ENCODE results near the gene PYDC1. TPM values are rescaled to one million over a fixed set of nuclear protein-coding genes. Genes with fewer than 3 reads are reported as not detected.

Gene PYDC1
- total and polyA plus RNA-seq, 2 of the 13 experiments (the other 11 are each of a cell fraction or from before 2014, with no cell fraction given) = not detected

GRCh38 chr16:31243734-31244670 lies 27.1 kb upstream of the PYDC1 start:
- TF ChIP-seq SMC3 (IDR thresholded peaks at IDR 0.05; ENCODE audit: low read length) (no peak), REPIN1 (CRISPR knock-in tag; IDR thresholded peaks at IDR 0.05; ENCODE audit: borderline replicate concordance, low read depth) (no peak), ZSCAN29 (CRISPR knock-in tag; conservative IDR thresholded peaks at IDR 0.05) (no peak), BRF2 (CRISPR knock-in tag; IDR thresholded peaks at IDR 0.05) (no peak)

GRCh38 chr16:31242206-31242605 lies 25.3 kb upstream of the PYDC1 start:
- no peaks in the 10 kb centered on the region for H3K4me1 ChIP-seq (ENCODE audit: insufficient read depth, low read length)
- intact Hi-C loops (cut with micrococcal nuclease; ENCODE audit: unreplicated experiment) = no loop called here
- H3K9me3 ChIP-seq (ENCODE audit: low read length) = no peaks in the 10 kb centered on the region
- ChIA-PET POLR2A (no interaction called here), CTCF (ENCODE audit: low intra/inter-chr PET ratio, low total read pairs) (no interaction called here)
- no peak overlapping the region for H3K9ac ChIP-seq (ENCODE audit: insufficient read depth, low read depth, low read length)
- no peaks in the 10 kb centered on the region for H3K79me2 ChIP-seq (ENCODE audit: insufficient read depth, low read length)
- H3K4me3 ChIP-seq (replicated peaks in 1 of 3; ENCODE audit: insufficient read depth in 1 of 3, low read depth in 2 of 3, low read length in 3 of 3) = no peak overlapping the region
- no peak for ATAC-seq
- FAIRE-seq = no peak
- TF ChIP-seq ADNP (CRISPR knock-in tag; IDR thresholded peaks at IDR 0.05) = no peak
- no peak for TF ChIP-seq ZNF775 (CRISPR knock-in tag; IDR thresholded peaks at IDR 0.05; ENCODE audit: borderline replicate concordance)
- TF ChIP-seq EZH2 (conservative IDR thresholded peaks at IDR 0.05; ENCODE audit: low read depth, low read length) = peak; percentile 74; the same call in 1 of the 2 replicates
- no peaks in the 10 kb centered on the region for H4K20me1 ChIP-seq (ENCODE audit: insufficient read depth, low read length)
- no peak for DNase-seq (ENCODE audit: low spot score)
- no peak overlapping the region for H3K4me2 ChIP-seq (ENCODE audit: low read depth, low read length)
- H3K27ac ChIP-seq (ENCODE audit: extremely low read length, insufficient read depth, low read length) = no peak overlapping the region
- 20% methylated on average over 6 of the region's 6 CpGs for WGBS (ENCODE audit: low lambda C conversion rate)
- H3K36me3 ChIP-seq (replicated peaks in 1 of 2; ENCODE audit: control insufficient read depth in 1 of 2, insufficient read depth in 2 of 2, low read length in 2 of 2) = no peaks in the 10 kb centered on the region
- H3K27me3 ChIP-seq (ENCODE audit: control insufficient read depth in 1 of 2, insufficient read depth in 2 of 2, low read length in 2 of 2) = peaks cover 3 to 33% of the 10 kb centered on the region in 2 experiments; a peak in 3 of 5 replicates
- H2AFZ ChIP-seq (ENCODE audit: low read length) = no peak overlapping the region
- in situ Hi-C loops (cut with HindIII; ENCODE audit: extremely low pct_ligation_motif_present, low pct_unique_long_range_greater_than_20kb) = no loop called here
- BruUV-seq (replicated peaks) = no TSS peak

More at GRCh38 chr16:31243734-31244670, 27.1 kb upstream of the PYDC1 start:
- WGBS (ENCODE audit: low lambda C conversion rate) = 9% methylated on average over 9 of the region's 9 CpGs
- H3K9me3 ChIP-seq (ENCODE audit: low read length) = no peaks in the 10 kb centered on the region
- no peak overlapping the region for H3K9ac ChIP-seq (ENCODE audit: insufficient read depth, low read depth, low read length)
- intact Hi-C loops (cut with micrococcal nuclease; ENCODE audit: unreplicated experiment) (no loop called here), in situ Hi-C loops (cut with HindIII; ENCODE audit: extremely low pct_ligation_motif_present, low pct_unique_long_range_greater_than_20kb) (no loop called here)
- no peaks in the 10 kb centered on the region for H4K20me1 ChIP-seq (ENCODE audit: insufficient read depth, low read length)
- BruUV-seq (replicated peaks) = no TSS peak
- no peak for ATAC-seq
- FAIRE-seq = no peak
- ChIA-PET POLR2A (no interaction called here), CTCF (ENCODE audit: low intra/inter-chr PET ratio, low total read pairs) (no interaction called here)
- H3K4me1 ChIP-seq (ENCODE audit: insufficient read depth, low read length) = no peaks in the 10 kb centered on the region
- no peak for DNase-seq (ENCODE audit: low spot score)
- H3K27me3 ChIP-seq (ENCODE audit: control insufficient read depth in 1 of 2, insufficient read depth in 2 of 2, low read length in 2 of 2) = peaks cover 4 to 33% of the 10 kb centered on the region in 2 experiments; a peak in 3 of 5 replicates
- H3K4me2 ChIP-seq (ENCODE audit: low read depth, low read length) = no peak overlapping the region
- H3K4me3 ChIP-seq (replicated peaks in 1 of 3; ENCODE audit: insufficient read depth in 1 of 3, low read depth in 2 of 3, low read length in 3 of 3) = no peak overlapping the region
- no peaks in the 10 kb centered on the region for H3K79me2 ChIP-seq (ENCODE audit: insufficient read depth, low read length)
- no peak overlapping the region for H2AFZ ChIP-seq (ENCODE audit: low read length)
- no peak overlapping the region for H3K27ac ChIP-seq (ENCODE audit: extremely low read length, insufficient read depth, low read length)
- H3K36me3 ChIP-seq (replicated peaks in 1 of 2; ENCODE audit: control insufficient read depth in 1 of 2, insufficient read depth in 2 of 2, low read length in 2 of 2) = no peaks in the 10 kb centered on the region

All from HepG2 (cell line).